ENCODE measurements around the gene PTBP2.

Gene PTBP2

GRCh38 chr1:96710708-96711477 is 10.7 kb upstream of the PTBP2 start:
- intact Hi-C loops (cut with DNase I; ENCODE audit: low total_unique reads): no loop called here
- Histone ChIP-seq H3K4me1 (no peaks in the 10 kb centered on the region), H3K27ac (no peak overlapping the region), H3K4me3 (no peak overlapping the region), H3K27me3 (no peaks in the 10 kb centered on the region), H3K36me3 (no peaks in the 10 kb centered on the region), H3K9me3 (no peaks in the 10 kb centered on the region)
- TF ChIP-seq CTCF (IDR thresholded peaks at IDR 0.05): no peak
- no peak for DNase-seq

- DNase-seq: no peak
- Histone ChIP-seq H3K9me3 (no peaks in the 10 kb centered on the region), H3K27me3 (no peaks in the 10 kb centered on the region), H3K4me3 (no peak overlapping the region), H3K27ac (no peak overlapping the region), H3K4me1 (no peaks in the 10 kb centered on the region), H3K36me3 (no peaks in the 10 kb centered on the region)
- TF ChIP-seq CTCF (IDR thresholded peaks at IDR 0.05): no peak
- intact Hi-C loops (cut with DNase I; ENCODE audit: low total_unique reads): no loop called here
Observed at GRCh38 chr1:96713649-96714048, 7.9 kb upstream of the PTBP2 start.

GRCh38 chr1:96714881-96715280 is 6.7 kb upstream of the PTBP2 start:
- H3K27ac ChIP-seq: no peak overlapping the region
- no peaks in the 10 kb centered on the region for H3K36me3 ChIP-seq
- H3K4me3 ChIP-seq: no peak overlapping the region
- no peaks in the 10 kb centered on the region for H3K4me1 ChIP-seq
- no peak for DNase-seq
- intact Hi-C loops (cut with DNase I; ENCODE audit: low total_unique reads): no loop called here
- H3K27me3 ChIP-seq: no peaks in the 10 kb centered on the region
- no peak for TF ChIP-seq CTCF (IDR thresholded peaks at IDR 0.05)
- H3K9me3 ChIP-seq: no peaks in the 10 kb centered on the region

- peaks cover 0 to under 1% (median 0%) of the 10 kb centered on the region in 4 donors for H3K4me1 ChIP-seq
- intact Hi-C loops (cut with DNase I; ENCODE audit: low total_unique reads): no loop called here
- DNase-seq: no peak
- no peaks in the 10 kb centered on the region for H3K27me3 ChIP-seq
- TF ChIP-seq CTCF (IDR thresholded peaks at IDR 0.05): no peak
- no peaks in the 10 kb centered on the region for H3K9me3 ChIP-seq
- H3K36me3 ChIP-seq: no peaks in the 10 kb centered on the region
- H3K4me3 ChIP-seq: no peak overlapping the region
- H3K27ac ChIP-seq: no peak overlapping the region
Observed at GRCh38 chr1:96715482-96715881, 6.1 kb upstream of the PTBP2 start.

GRCh38 chr1:96721053-96721415 is 550 bp upstream of the PTBP2 start:
- H3K9me3 ChIP-seq: no peaks in the 10 kb centered on the region
- peak overlapping the region; percentile 93 to 98 for H3K27ac ChIP-seq

More at GRCh38 chr1:96721053-96721415, 550 bp upstream of the PTBP2 start:
- no peak for DNase-seq
- intact Hi-C loops (cut with DNase I; ENCODE audit: low total_unique reads): no loop called here
- TF ChIP-seq CTCF (IDR thresholded peaks at IDR 0.05): no peak
- Histone ChIP-seq H3K4me1 (peaks cover 0 to 24% (median 15%) of the 10 kb centered on the region in 4 donors), H3K36me3 (peaks cover 0 to 6% (median 0%) of the 10 kb centered on the region in 3 donors), H3K27me3 (no peaks in the 10 kb centered on the region), H3K4me3 (peak overlapping the region; percentile 75 to 93)
